BJ (cell line): ENCODE results near the gene HOXA9. TPM values are rescaled to one million over a fixed set of nuclear protein-coding genes. Genes with fewer than 3 reads are reported as not detected.

ENCODE experiments used
- CTCF ChIA-PET: fragments of 350-600 bp; formaldehyde crosslinking; extraction: SDS; loops from one replicate; lab custom pipeline; 2021; ENCODE audit warnings: antibody characterized with exemption, inconsistent platforms; lab: Yijun Ruan, JAX
- POLR2A ChIA-PET: fragments of 300-600 bp; sonication (Branson Sonifier 250); formaldehyde crosslinking; extraction: SDS; loops from one replicate; lab custom pipeline; 2021; ENCODE audit warnings: antibody characterized with exemption; lab: Charles Lee
- DNase-seq: peaks from one replicate; pipeline ENCODE4 v3.0.0-alpha.2; 2011; ENCODE audit warnings: low read depth
- H3K27me3 ChIP-seq: 2 replicates; pipeline ENCODE4 v1.6.0; 2011; ENCODE audit warnings: low read length; ENCODE audit not compliant: control insufficient read depth, insufficient read depth
- H3K36me3 ChIP-seq: 2 replicates; pipeline ENCODE4 v1.5.1; 2011; ENCODE audit warnings: low read length; ENCODE audit not compliant: control insufficient read depth, insufficient read depth
- H3K4me3 ChIP-seq: 2 replicates; pipeline ENCODE4 v1.5.1; 2011; ENCODE audit warnings: low read depth, mild to moderate bottlenecking, control low read depth, low read length
- polyA plus RNA-seq: library from polyadenylated mRNA; depleted of rRNA; stranded (reverse); fragments of >200 nt; gene quantifications from 2 replicates; pipeline ENCODE4 v1.2.3, GENCODE V29; 2011
- TF ChIP-seq, protein P1 (sequence below): IDR thresholded peaks from 2 replicates; pipeline ENCODE4 v1.5.1; 2011; ENCODE audit warnings: low read depth, mild to moderate bottlenecking, control low read depth, inconsistent platforms, low read length, moderate library complexity; ENCODE audit not compliant: insufficient read depth

HOXA9 gene
- polyA plus RNA-seq, 1 experiment: 15.0 TPM

DNA sequence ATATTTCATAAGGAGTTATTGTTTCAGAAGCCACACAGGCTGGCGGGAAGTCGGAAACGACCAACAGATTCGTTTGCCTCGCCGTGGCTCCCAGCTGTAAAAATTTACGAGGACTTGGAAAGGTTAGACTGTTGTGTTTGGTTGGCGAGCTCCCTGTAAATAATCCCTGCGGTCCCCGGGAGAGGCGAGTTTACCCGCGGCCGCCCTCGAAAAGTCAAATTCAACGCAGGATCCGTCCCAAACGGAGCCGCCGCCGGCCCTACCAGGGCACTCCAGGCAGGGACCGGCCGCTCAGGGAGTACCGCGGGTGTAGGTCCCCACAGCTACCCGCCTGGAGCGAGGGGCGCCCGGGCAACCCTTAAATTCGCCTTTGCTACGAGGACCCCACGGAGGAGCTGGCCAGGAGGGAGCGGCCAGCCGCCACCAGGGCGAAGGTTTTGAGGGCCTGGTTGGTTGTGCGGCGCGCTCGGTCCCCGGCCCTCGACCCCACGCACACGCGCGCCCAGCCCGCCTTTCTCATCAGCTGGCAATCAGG lies 726 bp upstream of the HOXA9 start:
- peaks cover 19% of the 10 kb centered on the region for H3K36me3 ChIP-seq
- DNase-seq: no peak
- no peaks in the 10 kb centered on the region for H3K27me3 ChIP-seq
- ChIA-PET POLR2A (interaction anchor here (0.5 to 1.0 kb wide), 4 partner anchors 12 to 931 kb away, joined by 3 to 5 read pairs (median 4); no protein-coding TSS in a partner anchor), CTCF (interaction anchor here (1.2 to 16.1 kb wide), 7 partner anchors 10 to 890 kb away, joined by 3 to 187 read pairs (median 7); partner anchors contain the start of genes HOXA11 and HOXA5)
- H3K4me3 ChIP-seq: peak overlapping the region; percentile 72
- TF ChIP-seq, protein P1, sequence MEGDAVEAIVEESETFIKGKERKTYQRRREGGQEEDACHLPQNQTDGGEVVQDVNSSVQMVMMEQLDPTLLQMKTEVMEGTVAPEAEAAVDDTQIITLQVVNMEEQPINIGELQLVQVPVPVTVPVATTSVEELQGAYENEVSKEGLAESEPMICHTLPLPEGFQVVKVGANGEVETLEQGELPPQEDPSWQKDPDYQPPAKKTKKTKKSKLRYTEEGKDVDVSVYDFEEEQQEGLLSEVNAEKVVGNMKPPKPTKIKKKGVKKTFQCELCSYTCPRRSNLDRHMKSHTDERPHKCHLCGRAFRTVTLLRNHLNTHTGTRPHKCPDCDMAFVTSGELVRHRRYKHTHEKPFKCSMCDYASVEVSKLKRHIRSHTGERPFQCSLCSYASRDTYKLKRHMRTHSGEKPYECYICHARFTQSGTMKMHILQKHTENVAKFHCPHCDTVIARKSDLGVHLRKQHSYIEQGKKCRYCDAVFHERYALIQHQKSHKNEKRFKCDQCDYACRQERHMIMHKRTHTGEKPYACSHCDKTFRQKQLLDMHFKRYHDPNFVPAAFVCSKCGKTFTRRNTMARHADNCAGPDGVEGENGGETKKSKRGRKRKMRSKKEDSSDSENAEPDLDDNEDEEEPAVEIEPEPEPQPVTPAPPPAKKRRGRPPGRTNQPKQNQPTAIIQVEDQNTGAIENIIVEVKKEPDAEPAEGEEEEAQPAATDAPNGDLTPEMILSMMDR: no peak

DNA sequence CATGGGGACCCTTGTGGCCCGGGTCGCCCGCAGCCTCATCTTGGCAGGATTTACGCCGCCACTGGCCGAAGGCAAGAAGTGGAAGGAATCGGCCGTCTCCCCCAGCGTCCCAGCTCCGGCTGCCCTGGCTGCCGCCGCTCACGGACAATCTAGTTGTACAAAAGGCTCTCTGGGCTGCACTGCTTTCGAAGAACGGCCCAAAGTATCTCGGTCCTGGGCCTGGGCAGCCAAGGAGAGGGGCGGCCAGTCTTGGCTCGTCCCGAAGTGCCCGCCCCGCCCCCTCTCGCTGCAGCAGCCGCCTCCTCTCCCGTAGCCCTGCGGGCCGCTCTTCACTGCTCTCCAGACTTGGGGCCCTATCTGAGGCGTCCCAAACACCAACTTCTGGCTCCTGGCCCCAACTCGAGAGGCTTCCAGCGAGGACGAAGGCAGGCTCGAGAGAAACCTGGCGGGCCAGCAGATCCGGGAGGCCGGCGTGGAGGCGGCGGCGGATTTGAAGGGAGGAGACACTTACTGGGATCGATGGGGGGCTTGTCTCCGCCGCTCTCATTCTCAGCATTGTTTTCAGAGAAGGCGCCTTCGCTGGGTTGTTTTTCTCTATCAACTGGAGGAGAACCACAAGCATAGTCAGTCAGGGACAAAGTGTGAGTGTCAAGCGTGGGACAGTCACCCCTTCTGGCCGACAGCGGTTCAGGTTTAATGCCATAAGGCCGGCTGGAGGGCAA lies 809 bp downstream of the HOXA9 start:
- H3K36me3 ChIP-seq: peaks cover 19% of the 10 kb centered on the region
- POLR2A ChIA-PET: no interaction called here
- CTCF ChIA-PET: interaction anchor here (1.2 to 16.1 kb wide), 3 partner anchors 14 to 23 kb away, joined by 5 to 187 read pairs (median 8); partner anchors contain the start of gene HOXA11
- H3K4me3 ChIP-seq: peak overlapping the region; percentile 72
- TF ChIP-seq, protein P1: 0 out of 2 replicates have a peak, but pooled peaks have one; percentile 3
- H3K27me3 ChIP-seq: no peaks in the 10 kb centered on the region
- DNase-seq: no peak

DNA sequence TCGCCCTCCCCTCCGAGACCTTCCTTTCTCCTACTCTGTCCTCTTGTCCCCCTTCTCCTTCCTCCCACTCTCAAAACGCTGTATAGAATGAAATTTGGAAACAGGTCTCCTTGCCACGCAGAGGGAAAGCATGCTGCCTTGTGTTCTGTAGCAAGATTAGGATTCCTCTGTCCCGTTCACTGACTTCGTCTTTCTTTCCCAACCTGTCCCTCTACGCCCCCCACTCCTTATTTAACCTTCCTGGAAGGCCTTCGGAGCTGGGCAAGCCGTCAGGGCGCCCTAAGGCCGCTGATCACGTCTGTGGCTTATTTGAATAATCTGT lies 1.3 kb downstream of the HOXA9 start:
- ChIA-PET CTCF (interaction anchor here (1.2 to 4.0 kb wide), 2 partner anchors 13 to 15 kb away, joined by 5 to 74 read pairs; partner anchors contain the start of gene HOXA3), POLR2A (no interaction called here)
- H3K36me3 ChIP-seq: peaks cover 17% of the 10 kb centered on the region
- DNase-seq: no peak
- TF ChIP-seq, protein P1: no peak
- no peaks in the 10 kb centered on the region for H3K27me3 ChIP-seq
- H3K4me3 ChIP-seq: peak overlapping the region; percentile 72

DNA sequence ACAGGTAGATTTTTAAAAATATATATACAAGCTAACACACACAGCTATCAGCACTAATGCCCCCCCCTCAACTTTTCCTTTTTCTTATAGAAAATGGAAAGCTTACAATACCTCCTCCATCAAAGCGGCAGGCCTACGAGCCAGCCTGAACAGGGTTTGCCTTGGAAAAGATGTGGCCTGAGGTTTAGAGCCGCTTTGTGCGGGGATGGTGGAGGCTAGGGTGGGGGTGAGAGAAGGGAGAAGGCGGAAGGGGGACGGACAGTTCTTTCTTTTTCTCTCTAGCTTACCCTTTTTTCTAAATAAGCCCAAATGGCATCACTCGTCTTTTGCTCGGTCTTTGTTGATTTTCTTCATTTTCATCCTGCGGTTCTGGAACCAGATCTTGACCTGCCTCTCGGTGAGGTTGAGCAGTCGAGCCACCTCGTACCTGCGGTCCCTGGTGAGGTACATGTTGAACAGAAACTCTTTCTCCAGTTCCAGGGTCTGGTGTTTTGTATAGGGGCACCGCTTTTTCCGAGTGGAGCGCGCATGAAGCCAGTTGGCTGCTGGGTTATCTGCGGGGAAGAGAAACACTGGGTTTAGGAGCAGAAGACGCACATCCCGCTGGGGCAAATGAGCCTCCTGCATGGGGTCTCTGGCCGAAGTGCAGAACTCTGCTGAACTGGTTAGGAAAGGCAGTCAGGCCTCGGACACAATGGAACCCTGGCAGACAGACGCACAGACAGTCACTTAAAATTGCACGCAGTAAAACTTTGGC lies 1.9 kb downstream of the HOXA9 start:
- ChIA-PET CTCF (interaction anchor here (0.8 to 4.0 kb wide), 9 partner anchors 9 to 794 kb away, joined by 3 to 74 read pairs (median 7); partner anchors contain the start of genes HOXA10 and HOXA3), POLR2A (no interaction called here)
- no peak for DNase-seq
- TF ChIP-seq, protein P1: no peak
- Histone ChIP-seq H3K27me3 (no peaks in the 10 kb centered on the region), H3K4me3 (peak overlapping the region; percentile 72), H3K36me3 (peaks cover 16% of the 10 kb centered on the region)
